Measurements from ENCODE around the gene CBFA2T2. TPM values are rescaled to one million over a fixed set of nuclear protein-coding genes. Genes with fewer than 3 reads are reported as not detected.

The CBFA2T2 gene
- total RNA-seq, 1 experiment from 2014 or later, result 15.4 TPM

DNA sequence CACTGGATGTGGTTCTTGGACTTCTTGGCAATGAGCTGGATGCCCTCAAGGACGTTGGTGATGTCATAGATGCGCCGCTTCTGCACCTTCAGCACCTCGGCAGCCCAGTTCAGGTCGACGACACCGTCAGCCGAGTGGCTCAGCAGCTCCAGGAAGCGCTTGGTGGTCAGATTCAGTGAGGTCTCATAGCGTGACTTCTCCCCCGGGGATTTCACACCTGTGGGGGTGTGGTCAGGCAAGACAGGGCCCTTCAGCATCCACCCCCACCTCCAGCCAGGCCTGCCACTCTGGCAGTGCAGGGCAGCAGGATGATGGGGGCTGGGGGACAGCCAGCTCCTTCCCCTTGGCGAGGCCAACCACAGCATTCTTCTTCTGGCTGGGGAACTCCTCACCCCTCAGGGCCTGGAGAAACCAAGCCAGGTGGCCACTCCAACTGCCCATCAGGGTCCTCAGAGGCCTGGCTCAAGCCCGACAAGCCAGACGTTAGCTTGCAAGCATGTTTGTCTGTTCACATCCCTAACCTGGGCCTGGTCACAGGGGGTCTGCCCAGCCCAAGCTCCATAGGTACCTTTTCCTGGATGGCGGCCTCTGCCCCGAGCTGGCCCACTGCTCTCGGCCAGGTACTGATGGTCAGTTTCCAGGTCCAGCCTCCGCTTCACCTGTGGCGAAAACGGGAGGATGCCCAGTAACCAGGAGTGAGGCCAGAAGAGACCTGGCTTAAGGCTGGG is 190.0 kb downstream of the CBFA2T2 start:
- intact Hi-C loops (cut with micrococcal nuclease), result loop anchor here (10.0 kb wide), 1 partner anchor 135 kb away; the partner anchor contains the start of gene CHMP4B
- BruUV-seq (replicated peaks), result no TSS peak
- no peak overlapping the region for H3K27ac Mint-ChIP-seq (ENCODE audit: low read depth, unreplicated experiment)
- H3K4me3 Mint-ChIP-seq (ENCODE audit: unreplicated experiment), result no peak overlapping the region
- H3K36me3 Mint-ChIP-seq (ENCODE audit: insufficient read depth, unreplicated experiment), result peaks cover 1% of the 10 kb centered on the region
- no peaks in the 10 kb centered on the region for H3K27me3 Mint-ChIP-seq (ENCODE audit: insufficient read depth, unreplicated experiment)
- TF ChIP-seq, protein P1, sequence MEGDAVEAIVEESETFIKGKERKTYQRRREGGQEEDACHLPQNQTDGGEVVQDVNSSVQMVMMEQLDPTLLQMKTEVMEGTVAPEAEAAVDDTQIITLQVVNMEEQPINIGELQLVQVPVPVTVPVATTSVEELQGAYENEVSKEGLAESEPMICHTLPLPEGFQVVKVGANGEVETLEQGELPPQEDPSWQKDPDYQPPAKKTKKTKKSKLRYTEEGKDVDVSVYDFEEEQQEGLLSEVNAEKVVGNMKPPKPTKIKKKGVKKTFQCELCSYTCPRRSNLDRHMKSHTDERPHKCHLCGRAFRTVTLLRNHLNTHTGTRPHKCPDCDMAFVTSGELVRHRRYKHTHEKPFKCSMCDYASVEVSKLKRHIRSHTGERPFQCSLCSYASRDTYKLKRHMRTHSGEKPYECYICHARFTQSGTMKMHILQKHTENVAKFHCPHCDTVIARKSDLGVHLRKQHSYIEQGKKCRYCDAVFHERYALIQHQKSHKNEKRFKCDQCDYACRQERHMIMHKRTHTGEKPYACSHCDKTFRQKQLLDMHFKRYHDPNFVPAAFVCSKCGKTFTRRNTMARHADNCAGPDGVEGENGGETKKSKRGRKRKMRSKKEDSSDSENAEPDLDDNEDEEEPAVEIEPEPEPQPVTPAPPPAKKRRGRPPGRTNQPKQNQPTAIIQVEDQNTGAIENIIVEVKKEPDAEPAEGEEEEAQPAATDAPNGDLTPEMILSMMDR (IDR thresholded peaks at IDR 0.05; ENCODE audit: unreplicated experiment), result no peak
- no peak for DNase-seq (ENCODE audit: unreplicated experiment)
- CTCF ChIA-PET, result interaction anchor here (0.5 to 7.2 kb wide), 5 partner anchors 12 to 450 kb away, joined by 3 to 53 read pairs (median 4); partner anchors contain the start of gene ACTL10
- peaks cover 7% of the 10 kb centered on the region for H3K4me1 Mint-ChIP-seq (ENCODE audit: insufficient read depth, unreplicated experiment)
- H3K9me3 Mint-ChIP-seq (ENCODE audit: unreplicated experiment), result no peaks in the 10 kb centered on the region
- POLR2A ChIA-PET, result interaction anchor here (0.7 to 1.2 kb wide), 4 partner anchors 12 to 40 kb away, joined by 3 to 6 read pairs (median 4); partner anchors contain the start of genes ACTL10 and PXMP4

DNA sequence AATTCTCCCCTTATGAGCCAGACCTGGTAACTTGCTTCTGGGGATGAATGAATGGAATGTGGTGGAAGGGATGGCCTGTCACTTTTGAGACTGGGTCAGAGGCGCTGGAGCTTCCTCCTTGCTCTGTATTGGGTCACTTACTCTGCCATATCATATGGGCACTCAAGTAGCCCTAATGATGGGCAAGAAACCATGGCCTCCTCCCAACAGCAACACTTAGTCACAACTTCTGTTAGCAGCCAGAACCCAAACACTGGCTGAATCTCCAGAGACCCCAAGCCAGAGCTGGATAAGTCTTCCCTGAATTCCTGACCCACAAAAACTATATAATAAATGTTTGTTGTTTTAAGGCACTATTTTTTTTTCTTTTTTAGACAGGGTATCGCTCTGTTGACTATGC is 190.8 kb downstream of the CBFA2T2 start:
- POLR2A ChIA-PET, result interaction anchor here (0.8 kb wide), 1 partner anchor 14 kb away, joined by 4 read pairs; the partner anchor contains the start of gene ACTL10
- TF ChIP-seq, protein P1 (IDR thresholded peaks at IDR 0.05; ENCODE audit: unreplicated experiment), result no peak
- Mint-ChIP-seq H3K27me3 (ENCODE audit: insufficient read depth, unreplicated experiment) (no peaks in the 10 kb centered on the region), H3K36me3 (ENCODE audit: insufficient read depth, unreplicated experiment) (peaks cover 4% of the 10 kb centered on the region), H3K27ac (ENCODE audit: low read depth, unreplicated experiment) (no peak overlapping the region), H3K9me3 (ENCODE audit: unreplicated experiment) (no peaks in the 10 kb centered on the region), H3K4me1 (ENCODE audit: insufficient read depth, unreplicated experiment) (peaks cover 7% of the 10 kb centered on the region), H3K4me3 (ENCODE audit: unreplicated experiment) (no peak overlapping the region)
- no peak for DNase-seq (ENCODE audit: unreplicated experiment)
- CTCF ChIA-PET, result interaction anchor here (0.5 to 7.2 kb wide), 4 partner anchors 12 to 449 kb away, joined by 3 to 53 read pairs (median 4); partner anchors contain the start of gene ACTL10
- no TSS peak for BruUV-seq (replicated peaks)
- intact Hi-C loops (cut with micrococcal nuclease), result loop anchor here (10.0 kb wide), 1 partner anchor 134 kb away; the partner anchor contains the start of gene CHMP4B

DNA sequence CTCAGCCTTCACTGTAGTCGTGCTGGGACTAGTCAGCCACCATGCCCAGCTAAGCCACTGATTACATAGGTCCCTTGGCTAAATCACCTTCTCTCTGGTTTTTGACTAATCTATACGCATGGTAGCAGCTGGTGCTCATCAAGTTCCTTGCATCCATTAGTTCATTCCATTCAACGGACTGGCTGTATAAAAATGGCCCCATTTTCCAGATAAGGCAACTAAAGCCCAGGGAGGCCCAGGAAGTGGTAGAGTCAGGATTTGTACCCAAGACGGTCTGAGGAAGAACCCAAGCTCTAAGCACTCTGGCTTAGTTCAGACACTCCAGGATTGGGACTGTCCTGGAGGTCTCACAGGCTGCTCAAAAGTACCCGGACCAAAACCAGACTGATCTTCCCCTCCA is 191.4 kb downstream of the CBFA2T2 start:
- ChIA-PET CTCF (interaction anchor here (1.2 to 7.2 kb wide), 2 partner anchors 13 to 171 kb away, joined by 3 to 53 read pairs; partner anchors contain the start of gene ACTL10), POLR2A (interaction anchor here (0.7 to 2.2 kb wide), 3 partner anchors 77 to 431 kb away, joined by 3 to 5 read pairs (median 4); partner anchors contain the start of gene EIF2S2)
- no peaks in the 10 kb centered on the region for H3K9me3 Mint-ChIP-seq (ENCODE audit: unreplicated experiment)
- H3K27ac Mint-ChIP-seq (ENCODE audit: low read depth, unreplicated experiment), result no peak overlapping the region
- no peaks in the 10 kb centered on the region for H3K27me3 Mint-ChIP-seq (ENCODE audit: insufficient read depth, unreplicated experiment)
- H3K36me3 Mint-ChIP-seq (ENCODE audit: insufficient read depth, unreplicated experiment), result peaks cover 4% of the 10 kb centered on the region
- intact Hi-C loops (cut with micrococcal nuclease), result loop anchor here (10.0 kb wide), 1 partner anchor 134 kb away; the partner anchor contains the start of gene CHMP4B
- H3K4me1 Mint-ChIP-seq (ENCODE audit: insufficient read depth, unreplicated experiment), result peaks cover 7% of the 10 kb centered on the region
- no TSS peak for BruUV-seq (replicated peaks)
- no peak overlapping the region for H3K4me3 Mint-ChIP-seq (ENCODE audit: unreplicated experiment)
- TF ChIP-seq, protein P1 (IDR thresholded peaks at IDR 0.05; ENCODE audit: unreplicated experiment), result no peak
- DNase-seq (ENCODE audit: unreplicated experiment), result no peak

DNA sequence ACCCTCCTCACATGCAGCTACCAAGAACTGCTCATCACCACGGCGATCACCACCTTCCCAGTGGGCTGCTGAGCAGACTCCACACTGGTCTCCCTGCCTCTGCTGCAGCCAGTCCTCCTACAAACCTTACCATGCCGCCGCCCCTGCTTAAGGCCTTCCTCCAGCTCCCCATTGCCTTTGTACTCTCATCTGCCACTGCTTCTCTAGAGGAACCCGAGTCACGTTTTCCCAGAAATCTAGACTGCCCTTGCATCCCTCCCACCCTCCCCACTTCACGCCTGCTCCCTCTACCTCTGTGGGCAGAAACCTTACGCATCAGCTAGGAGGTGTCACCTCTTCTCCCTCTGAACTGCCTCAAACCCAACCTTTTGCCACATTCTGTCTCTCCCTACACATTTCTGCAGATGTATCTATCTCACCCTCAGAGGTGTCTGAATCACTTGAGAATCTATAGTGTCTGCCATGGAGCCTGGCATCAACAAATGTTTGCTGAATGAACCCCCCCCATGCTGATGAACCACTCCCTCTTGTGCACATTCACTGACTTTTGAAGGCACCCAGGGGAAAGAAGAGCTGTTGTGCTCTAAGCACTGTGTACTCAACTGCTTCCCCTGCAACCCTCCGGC is 191.9 kb downstream of the CBFA2T2 start:
- Mint-ChIP-seq H3K9me3 (ENCODE audit: unreplicated experiment) (no peaks in the 10 kb centered on the region), H3K27ac (ENCODE audit: low read depth, unreplicated experiment) (no peak overlapping the region), H3K36me3 (ENCODE audit: insufficient read depth, unreplicated experiment) (peaks cover 4% of the 10 kb centered on the region), H3K4me1 (ENCODE audit: insufficient read depth, unreplicated experiment) (peaks cover 11% of the 10 kb centered on the region), H3K4me3 (ENCODE audit: unreplicated experiment) (no peak overlapping the region), H3K27me3 (ENCODE audit: insufficient read depth, unreplicated experiment) (no peaks in the 10 kb centered on the region)
- ChIA-PET POLR2A (interaction anchor here (0.7 to 2.2 kb wide), 3 partner anchors 77 to 430 kb away, joined by 3 to 5 read pairs (median 4); partner anchors contain the start of gene EIF2S2), CTCF (interaction anchor here (0.5 to 7.2 kb wide), 3 partner anchors 13 to 1090 kb away, joined by 3 to 53 read pairs (median 3); partner anchors contain the start of gene ACTL10)
- intact Hi-C loops (cut with micrococcal nuclease), result loop anchor here (10.0 kb wide), 1 partner anchor 133 kb away; the partner anchor contains the start of gene CHMP4B
- TF ChIP-seq, protein P1 (IDR thresholded peaks at IDR 0.05; ENCODE audit: unreplicated experiment), result no peak
- DNase-seq (ENCODE audit: unreplicated experiment), result no peak
- no TSS peak for BruUV-seq (replicated peaks)
